OCI-LY1 (cell line): ENCODE results near the gene BUB1.

Experiments used
- H2AFZ ChIP-seq: fragments of 200-600 bp; sonication (generic), shearing (Covaris generic); 2 replicates; pipeline ENCODE4 v1.6.0; 2014; ENCODE audit warnings: antibody characterized with exemption, mild to moderate bottlenecking, low read length
- H3F3A ChIP-seq: fragments of 200-600 bp; sonication (generic), shearing (Covaris generic); 2 replicates; pipeline ENCODE4 v1.6.0; 2014; ENCODE audit warnings: mild to moderate bottlenecking, antibody characterized with exemption, low read length, moderate library complexity; ENCODE audit not compliant: insufficient read depth
- H3K27ac ChIP-seq: fragments of 200-600 bp; sonication (generic); 2 replicates; pipeline ENCODE4 v1.5.1; 2014; ENCODE audit warnings: low read length, mixed run types, mild to moderate bottlenecking, low read depth; ENCODE audit not compliant: poor library complexity, severe bottlenecking
- H3K27me3 ChIP-seq: fragments of 200-600 bp; sonication (generic); 2 replicates; pipeline ENCODE4 v1.6.0; 2014; ENCODE audit warnings: antibody characterized with exemption, mild to moderate bottlenecking, low read length, moderate library complexity; ENCODE audit not compliant: insufficient read depth
- H3K36me3 ChIP-seq: fragments of 200-600 bp; sonication (generic); 2 replicates; pipeline ENCODE4 v1.6.1; 2014; ENCODE audit warnings: mild to moderate bottlenecking, antibody characterized with exemption, low read length, moderate library complexity, mixed read lengths; ENCODE audit not compliant: insufficient read depth
- H3K4me1 ChIP-seq: fragments of 200-600 bp; sonication (generic); 2 replicates; pipeline ENCODE4 v1.5.1; 2014; ENCODE audit warnings: mild to moderate bottlenecking, low read length, moderate library complexity; ENCODE audit not compliant: insufficient read depth, severe bottlenecking
- H3K4me2 ChIP-seq: fragments of 200-600 bp; sonication (generic), shearing (Covaris generic); 2 replicates; pipeline ENCODE4 v1.6.1; 2014; ENCODE audit warnings: low read length
- H3K4me3 ChIP-seq: fragments of 200-600 bp; sonication (generic); 2 replicates; pipeline ENCODE4 v1.5.1; 2014; ENCODE audit warnings: low read length, low read depth, mild to moderate bottlenecking, mixed read lengths; ENCODE audit not compliant: poor library complexity, severe bottlenecking
- H3K79me2 ChIP-seq: fragments of 200-600 bp; shearing (Covaris generic); 2 replicates; pipeline ENCODE4 v1.6.1; 2016; ENCODE audit warnings: mixed run types, low read length, mixed read lengths; ENCODE audit not compliant: insufficient read depth
- H3K9ac ChIP-seq: fragments of 200-600 bp; sonication (generic), shearing (Covaris generic); 2 replicates; pipeline ENCODE4 v1.6.1; 2014; ENCODE audit warnings: mild to moderate bottlenecking, low read length, mixed read lengths
- H3K9me2 ChIP-seq: fragments of 200-600 bp; sonication (generic), shearing (Covaris generic); 2 replicates; pipeline ENCODE4 v1.6.1; 2014; ENCODE audit warnings: low read depth, mild to moderate bottlenecking, low read length, mixed read lengths
- H3K9me3 ChIP-seq: fragments of 200-600 bp; shearing (Covaris generic); 2 replicates; pipeline ENCODE4 v1.6.1; 2014; ENCODE audit warnings: low read length, mixed read lengths
- H4K20me1 ChIP-seq: fragments of 200-600 bp; sonication (generic), shearing (Covaris generic); 2 replicates; pipeline ENCODE4 v1.6.0; 2016; ENCODE audit warnings: mild to moderate bottlenecking, low read length; ENCODE audit not compliant: insufficient read depth
- CTCF ChIP-seq: fragments of 200-600 bp; sonication (generic), shearing (Covaris generic); IDR thresholded peaks from 2 replicates; pipeline ENCODE4 v1.5.1; 2017; ENCODE audit warnings: mild to moderate bottlenecking, antibody characterized with exemption, low read length, moderate library complexity, mixed read lengths
- EZH2 ChIP-seq: fragments of 200-600 bp; sonication (generic), shearing (Covaris generic); IDR thresholded peaks from 2 replicates; pipeline ENCODE4 v1.8.0; 2017; ENCODE audit warnings: borderline replicate concordance, mixed run types, mild to moderate bottlenecking, antibody characterized with exemption, low read length, moderate library complexity, mixed read lengths

BUB1 gene

GRCh38 chr2:110716959-110717645, 39.2 kb upstream of the BUB1 start:
- H3K4me2 ChIP-seq, result no peak overlapping the region
- peaks cover 7% of the 10 kb centered on the region for H3K27me3 ChIP-seq
- H3K79me2 ChIP-seq, result no peaks in the 10 kb centered on the region

GRCh38 chr2:110714452-110715224, 36.8 kb upstream of the BUB1 start:
- H3K4me3 ChIP-seq, result no peak overlapping the region
- no peaks in the 10 kb centered on the region for H3K79me2 ChIP-seq
- no peaks in the 10 kb centered on the region for H3K9me2 ChIP-seq
- H3K9me3 ChIP-seq, result no peaks in the 10 kb centered on the region
- H3K4me2 ChIP-seq, result no peak overlapping the region
- no peak overlapping the region for H3K9ac ChIP-seq
- no peaks in the 10 kb centered on the region for H3K36me3 ChIP-seq
- TF ChIP-seq EZH2 (no peak), CTCF (no peak)
- peaks cover 7% of the 10 kb centered on the region for H3K27me3 ChIP-seq
- no peak overlapping the region for H3K27ac ChIP-seq
- no peaks in the 10 kb centered on the region for H3F3A ChIP-seq
- H3K4me1 ChIP-seq, result no peaks in the 10 kb centered on the region
- H4K20me1 ChIP-seq, result no peaks in the 10 kb centered on the region
- H2AFZ ChIP-seq, result no peak overlapping the region

More at GRCh38 chr2:110716959-110717645, 39.2 kb upstream of the BUB1 start:
- Histone ChIP-seq H2AFZ (no peak overlapping the region), H3K9me2 (no peaks in the 10 kb centered on the region), H3K27ac (no peak overlapping the region), H3K4me3 (no peak overlapping the region), H3K9me3 (no peaks in the 10 kb centered on the region), H4K20me1 (no peaks in the 10 kb centered on the region), H3K4me1 (no peaks in the 10 kb centered on the region), H3F3A (no peaks in the 10 kb centered on the region), H3K36me3 (no peaks in the 10 kb centered on the region), H3K9ac (no peak overlapping the region)
- no peak for TF ChIP-seq CTCF
- TF ChIP-seq EZH2, result no peak

GRCh38 chr2:110713513-110714362, 35.9 kb upstream of the BUB1 start:
- Histone ChIP-seq H3K9me3 (no peaks in the 10 kb centered on the region), H3K9ac (no peak overlapping the region), H3F3A (no peaks in the 10 kb centered on the region), H3K4me3 (no peak overlapping the region), H3K4me1 (no peaks in the 10 kb centered on the region), H3K4me2 (no peak overlapping the region), H4K20me1 (no peaks in the 10 kb centered on the region), H3K27me3 (peaks cover 7% of the 10 kb centered on the region; the same call in 1 of the 2 replicates), H3K9me2 (no peaks in the 10 kb centered on the region), H3K79me2 (no peaks in the 10 kb centered on the region), H2AFZ (no peak overlapping the region), H3K27ac (no peak overlapping the region), H3K36me3 (no peaks in the 10 kb centered on the region)
- no peak for TF ChIP-seq CTCF
